22Rv1 (cell line): ENCODE measurements around the gene SHISA6.
"Not testable (repeated sequence)": the region's sequence is repeated elsewhere in the genome, so short reads cannot be mapped to it uniquely, and the experiment has no call there.

Source experiments
- CTCF ChIP-seq: fragments of 450-650 bp; IDR thresholded peaks from 2 replicates; pipeline ENCODE4 v1.5.1; 2017; ENCODE audit warnings: mild to moderate bottlenecking
- ZFX ChIP-seq: fragments of 450-650 bp; IDR thresholded peaks from 2 replicates; pipeline ENCODE4 v1.6.1; 2017; ENCODE audit warnings: antibody characterized with exemption, borderline replicate concordance

GRCh38 chr17:11316451-11316850 lies 75.4 kb downstream of the SHISA6 start:
- TF ChIP-seq CTCF, ZFX: not testable (repeated sequence)
